Bone marrow (tissue), 2 donors: ENCODE data around the gene MGLL.

Experiments used
- DNase-seq, 2 donors: peaks; one replicate each; lab custom pipeline; 2025; lab: John Stamatoyannopoulos, UW

The MGLL gene

DNA sequence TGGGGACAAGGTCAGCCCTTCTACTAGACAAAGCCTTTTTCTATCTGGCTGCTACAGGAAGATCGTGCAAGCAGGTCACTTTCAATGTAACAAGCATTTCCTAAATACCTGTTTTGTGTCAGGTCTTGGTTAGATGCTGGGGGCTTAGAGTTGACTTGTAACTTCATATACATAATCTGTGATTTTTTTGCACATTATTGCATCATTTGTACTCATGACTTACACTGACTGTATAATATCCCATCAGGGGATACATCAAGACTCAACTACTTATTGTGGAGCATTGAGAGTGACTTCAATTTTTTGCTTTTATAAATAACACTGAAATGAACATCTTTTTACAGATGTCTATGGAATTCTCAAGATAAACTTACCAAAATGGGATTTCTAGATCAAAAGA lies 80.6 kb downstream of the MGLL start:
- no peak for DNase-seq

DNA sequence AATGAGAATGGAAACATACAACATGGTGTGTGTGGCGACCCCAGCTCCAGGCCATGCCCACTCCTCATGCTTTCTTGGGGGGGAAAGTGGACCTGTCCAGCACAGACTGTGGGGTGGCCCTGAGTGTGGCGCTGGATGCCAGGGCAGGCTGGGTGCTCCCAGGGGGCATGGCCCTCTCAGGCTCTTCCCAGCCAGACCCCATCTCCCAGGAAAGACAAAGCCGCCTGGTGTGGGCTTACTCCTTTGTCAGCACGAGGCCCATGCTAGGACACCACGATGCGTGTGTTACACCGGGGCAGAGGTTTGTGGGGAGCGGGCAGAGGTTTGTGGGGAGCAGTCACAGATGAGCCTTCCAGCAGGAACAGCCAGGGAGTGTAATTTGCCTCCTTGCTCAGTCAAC lies 81.1 kb downstream of the MGLL start:
- no peak for DNase-seq

DNA sequence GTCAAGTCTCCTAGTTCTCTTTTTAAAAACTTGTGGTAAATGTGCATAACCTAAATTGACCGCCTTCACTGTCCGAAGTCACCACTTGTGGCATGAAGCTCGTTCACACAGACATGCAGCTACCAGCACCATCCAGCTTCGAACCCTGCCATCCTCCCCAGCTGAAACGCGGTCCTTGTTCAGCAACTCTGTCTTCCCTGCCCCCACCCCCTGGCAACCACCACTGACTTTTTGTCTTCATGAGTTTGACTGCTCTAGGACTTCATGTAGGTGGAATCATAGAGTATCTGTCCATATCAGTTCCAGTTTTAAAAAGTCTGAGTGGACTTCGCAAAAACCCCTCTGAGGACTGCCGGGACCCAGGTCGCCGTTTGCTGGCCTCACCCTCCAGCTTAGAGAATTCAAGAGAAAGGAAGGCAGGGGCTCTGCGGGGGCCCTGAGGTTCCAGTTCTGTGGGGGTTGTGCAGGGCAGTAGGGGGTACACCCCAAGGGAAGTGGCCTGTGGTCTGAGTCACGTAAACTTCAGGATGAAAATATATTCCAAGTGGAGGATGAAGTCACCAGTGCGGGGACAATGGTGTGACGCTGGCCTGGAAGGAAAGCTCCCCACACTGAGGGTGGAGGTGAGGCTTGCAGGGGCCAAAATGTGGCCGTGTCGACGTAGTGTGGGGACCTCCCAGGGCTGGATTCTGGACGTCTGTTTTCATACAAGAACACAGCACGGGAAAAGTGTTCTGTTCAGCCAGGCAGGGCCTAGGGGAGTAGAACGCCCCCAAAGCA lies 82.0 kb downstream of the MGLL start:
- no peak for DNase-seq

DNA sequence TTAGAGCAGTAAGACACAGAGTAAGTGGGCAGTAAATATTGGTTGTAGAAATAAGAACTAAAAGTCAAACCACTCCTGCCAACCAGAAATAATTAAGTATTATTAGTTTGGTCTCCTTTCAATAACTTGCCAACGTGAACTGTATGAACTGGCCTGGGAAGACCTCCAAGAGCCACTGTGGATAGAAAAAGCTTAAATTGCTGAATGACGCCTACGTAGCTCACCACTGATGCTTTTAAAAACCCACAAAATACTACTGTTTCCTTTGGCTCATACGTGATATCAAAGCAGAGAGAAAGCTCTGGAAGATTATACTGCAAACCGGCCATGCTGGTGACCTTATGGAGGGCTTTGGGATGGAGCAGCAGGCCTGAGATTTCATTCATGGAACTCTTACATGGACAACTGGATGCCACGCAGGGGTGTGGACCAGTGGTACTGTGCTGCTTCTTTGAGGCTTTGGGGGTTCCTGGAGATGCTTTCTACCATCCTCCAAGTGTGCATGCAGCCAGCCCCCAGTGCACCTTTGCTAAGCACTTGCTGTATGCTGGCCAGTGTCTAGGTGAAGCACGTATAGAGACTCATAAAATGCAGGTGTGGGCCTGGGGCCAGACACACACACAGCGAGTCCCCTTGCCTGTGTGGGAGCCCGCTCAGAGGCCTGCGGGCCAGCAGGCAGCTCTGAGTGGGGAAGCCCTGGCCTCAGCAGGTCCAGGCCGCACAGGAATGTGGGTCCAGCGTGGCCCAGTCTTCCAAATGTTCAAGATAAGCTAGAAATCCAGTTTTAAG lies 82.8 kb downstream of the MGLL start:
- no peak for DNase-seq

DNA sequence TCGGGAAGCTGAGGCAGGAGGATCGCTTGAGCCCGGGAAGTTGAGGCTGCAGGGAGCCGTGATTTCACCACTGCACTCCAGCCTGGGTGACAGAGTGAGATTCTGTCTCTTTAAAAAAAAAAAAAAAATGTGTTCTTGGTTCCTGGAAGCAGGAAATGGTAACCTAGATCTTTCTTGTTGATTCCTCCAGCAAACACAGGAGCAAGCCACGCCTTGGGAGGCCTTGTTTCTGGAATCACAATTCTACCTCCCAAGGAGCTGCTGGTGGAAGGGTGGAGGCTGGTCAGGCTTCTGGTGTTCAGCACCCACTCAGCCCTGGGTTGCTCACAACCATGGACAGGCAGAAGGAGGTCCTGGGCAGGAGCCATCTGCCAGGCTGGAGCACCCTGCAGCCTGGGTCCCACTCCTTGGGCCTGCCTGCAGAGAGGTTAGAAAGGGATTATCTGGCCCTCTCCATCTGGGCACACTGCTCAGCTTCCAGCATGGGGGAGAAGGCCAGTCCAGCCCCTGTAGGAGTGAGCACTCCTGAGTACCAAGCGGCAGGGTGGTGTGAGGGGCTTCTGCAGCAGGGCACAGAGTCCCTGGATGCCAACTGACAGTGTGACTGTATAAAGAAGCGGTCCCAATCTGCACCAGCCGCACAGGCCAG lies 84.0 kb downstream of the MGLL start:
- DNase-seq: no peak

DNA sequence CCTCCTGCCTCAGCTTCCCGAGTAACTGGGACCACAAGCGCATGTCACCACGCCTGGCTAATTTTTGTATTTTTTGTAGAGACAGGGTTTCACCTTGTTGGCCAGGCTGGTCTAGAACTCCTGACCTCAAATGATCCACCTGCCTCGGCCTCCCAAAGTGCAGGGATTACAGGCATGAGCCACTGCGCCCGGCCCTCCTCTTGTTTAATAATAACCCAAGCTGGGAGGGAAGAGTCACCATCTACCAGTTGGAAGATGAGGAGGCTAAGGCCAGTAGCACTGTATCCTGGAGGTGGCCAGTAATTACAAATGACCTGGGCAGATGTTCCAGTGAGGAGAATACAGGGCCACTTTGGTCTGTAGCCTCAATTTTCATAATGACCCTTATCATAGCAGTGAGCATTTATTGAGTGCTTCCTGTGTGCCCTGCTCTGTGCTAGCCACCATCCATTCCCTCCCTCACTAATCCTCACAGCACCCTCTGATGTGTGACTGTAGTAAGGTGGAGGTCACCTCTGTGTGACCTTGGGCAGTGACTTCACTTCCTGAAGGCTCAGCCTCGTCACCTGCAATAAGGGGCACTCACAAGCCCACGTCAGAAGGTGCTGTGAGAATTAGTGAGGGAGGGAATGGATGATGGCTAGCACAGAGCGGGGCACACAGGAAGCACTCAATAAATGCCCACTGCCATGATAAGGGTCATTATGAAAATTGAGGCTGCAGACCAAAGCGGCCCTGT lies 85.3 kb downstream of the MGLL start:
- no peak for DNase-seq

DNA sequence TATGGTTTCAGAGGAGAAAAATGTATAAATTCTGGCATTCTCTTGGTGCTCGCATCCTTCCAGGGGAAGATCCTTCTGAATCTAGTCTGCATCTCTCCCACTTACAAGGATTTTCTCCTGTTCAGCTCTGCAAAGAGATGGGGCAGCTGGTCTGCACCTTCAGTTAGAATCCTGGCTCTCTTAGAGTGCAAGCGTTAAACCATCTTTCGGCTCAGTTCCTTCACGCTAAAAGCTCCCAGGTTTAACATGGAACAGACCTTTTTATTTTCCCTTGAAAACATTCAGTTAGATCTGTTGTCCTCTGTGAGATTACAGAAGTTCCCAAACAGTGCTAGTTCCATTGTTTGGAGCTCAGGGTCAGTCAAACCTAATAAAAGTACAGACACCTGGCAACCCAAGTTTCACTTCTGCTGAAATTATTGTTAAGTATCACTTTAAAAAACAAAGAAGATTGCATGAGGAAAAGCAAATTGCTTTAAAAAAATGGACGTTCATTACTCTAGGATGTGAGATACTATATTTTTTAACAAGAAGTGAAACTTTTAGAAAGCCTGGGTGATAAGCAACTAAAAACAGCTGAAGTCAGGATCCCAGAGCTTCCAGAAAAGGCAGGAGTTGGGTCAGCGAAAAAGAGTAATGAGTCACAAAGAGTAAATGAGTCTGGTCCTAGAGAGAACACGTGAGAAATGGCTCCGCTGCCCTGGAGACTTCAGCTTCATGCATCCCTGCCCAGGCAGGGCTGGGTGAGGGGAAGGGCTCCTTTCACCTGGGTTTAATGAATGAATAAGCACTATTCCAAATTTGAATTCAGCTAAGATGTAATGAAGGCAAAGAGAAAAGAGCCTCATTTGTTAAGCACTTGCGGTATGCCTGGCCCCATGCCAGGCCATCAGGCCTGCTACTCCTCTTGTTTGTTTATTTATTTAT lies 86.3 kb downstream of the MGLL start:
- DNase-seq: no peak

DNA sequence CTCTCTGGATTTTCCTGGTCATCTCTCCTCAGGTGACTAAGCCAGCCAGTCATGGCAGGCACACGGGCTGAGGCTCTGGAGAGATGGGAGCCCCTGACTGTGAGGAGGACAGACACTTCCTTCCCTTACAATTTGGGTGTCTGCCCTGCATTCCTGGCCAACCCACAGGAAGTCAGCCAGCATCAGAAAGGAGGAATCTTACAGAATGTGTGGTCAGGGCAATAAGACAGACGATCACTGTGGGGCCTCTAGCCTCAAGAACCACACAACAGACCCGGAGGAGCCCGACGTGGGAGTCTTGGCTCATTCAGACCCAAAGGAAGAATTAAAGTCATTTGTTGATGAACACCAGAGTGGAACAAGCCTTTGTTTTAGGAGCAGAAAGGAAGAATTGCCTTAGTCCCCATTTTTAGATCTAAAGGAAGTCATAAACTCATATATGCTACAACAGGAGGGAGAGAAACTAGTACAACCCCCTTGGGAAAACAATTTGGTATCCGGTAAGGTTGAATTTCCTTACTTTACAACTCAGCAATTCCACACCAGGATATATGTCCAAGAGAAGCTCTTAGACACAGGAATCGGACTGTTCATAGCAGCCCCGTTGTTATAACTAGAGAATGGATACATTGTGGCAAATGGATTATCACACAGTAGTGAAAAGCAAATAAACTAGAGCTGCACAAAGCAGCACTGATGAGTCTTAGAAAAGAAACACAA lies 87.4 kb downstream of the MGLL start:
- peak in 1 of 2 donors; percentile 52 for DNase-seq

DNA sequence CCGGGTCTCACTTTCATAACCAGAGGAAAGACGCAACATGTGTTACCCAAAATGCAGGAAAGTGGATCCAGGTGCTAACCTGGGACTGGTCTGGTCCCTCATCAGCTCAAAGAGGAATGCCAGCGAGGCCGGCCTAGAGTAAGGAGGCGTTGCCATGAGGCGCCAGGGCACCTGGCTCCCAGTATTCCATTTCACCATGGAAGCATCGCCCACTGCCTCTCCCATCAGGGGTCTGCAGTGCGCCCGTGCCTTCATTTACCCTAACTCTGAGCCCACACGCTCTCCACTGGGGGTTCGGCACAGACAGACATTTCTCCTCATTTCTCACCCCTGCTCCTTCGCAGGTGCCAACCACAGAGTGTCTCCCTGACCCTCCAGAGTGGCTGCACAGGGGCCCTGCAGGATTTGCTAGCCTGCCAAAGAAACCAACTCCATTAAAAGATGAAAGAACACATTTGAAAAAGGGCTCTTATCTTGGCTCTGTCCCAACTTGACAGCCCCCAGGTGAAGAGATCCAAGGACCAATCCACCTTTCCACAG lies 88.1 kb downstream of the MGLL start:
- DNase-seq: no peak

DNA sequence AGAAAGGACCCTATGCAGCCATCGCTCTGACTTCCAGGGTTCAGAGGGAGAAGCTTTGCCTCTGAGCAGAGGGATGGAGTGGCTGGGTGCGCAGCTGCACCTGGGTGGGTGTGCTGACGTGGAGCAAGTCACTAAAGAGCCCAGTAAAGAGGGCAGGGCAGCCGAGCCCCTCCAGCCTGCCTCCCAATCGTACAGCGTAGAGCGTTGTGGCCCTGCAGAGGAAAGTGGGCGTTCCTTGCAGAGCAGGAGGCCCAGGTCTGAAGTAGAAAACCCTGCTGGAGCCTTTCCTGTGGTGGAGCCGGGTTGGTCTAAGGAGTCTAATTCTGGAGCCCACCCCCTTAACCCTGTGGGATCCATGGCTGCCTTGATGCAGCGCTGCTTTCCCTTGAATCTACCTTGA lies 88.5 kb downstream of the MGLL start:
- no peak for DNase-seq

DNA sequence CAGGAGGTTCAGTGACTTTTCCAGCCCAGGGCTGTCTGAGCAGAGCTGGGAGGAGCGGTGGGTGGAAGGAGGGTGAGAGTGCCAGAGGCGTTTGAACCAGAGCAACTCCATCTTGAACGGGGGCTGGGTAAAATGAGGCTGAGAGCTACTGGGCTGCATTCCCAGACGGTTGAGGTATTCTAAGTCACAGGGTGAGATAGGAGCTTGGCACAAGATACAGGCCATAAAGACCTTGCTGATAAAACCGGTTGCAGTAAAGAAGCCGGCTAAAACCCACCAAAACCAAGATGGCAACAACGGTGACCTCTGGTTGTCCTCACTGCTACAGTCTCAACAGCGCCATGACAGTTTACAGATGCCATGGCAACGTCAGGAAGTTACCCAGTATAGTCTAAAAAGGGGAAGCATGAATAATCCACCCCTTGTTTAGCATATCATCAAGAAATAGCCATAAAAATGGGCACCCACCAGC lies 89.4 kb downstream of the MGLL start:
- no peak for DNase-seq

DNA sequence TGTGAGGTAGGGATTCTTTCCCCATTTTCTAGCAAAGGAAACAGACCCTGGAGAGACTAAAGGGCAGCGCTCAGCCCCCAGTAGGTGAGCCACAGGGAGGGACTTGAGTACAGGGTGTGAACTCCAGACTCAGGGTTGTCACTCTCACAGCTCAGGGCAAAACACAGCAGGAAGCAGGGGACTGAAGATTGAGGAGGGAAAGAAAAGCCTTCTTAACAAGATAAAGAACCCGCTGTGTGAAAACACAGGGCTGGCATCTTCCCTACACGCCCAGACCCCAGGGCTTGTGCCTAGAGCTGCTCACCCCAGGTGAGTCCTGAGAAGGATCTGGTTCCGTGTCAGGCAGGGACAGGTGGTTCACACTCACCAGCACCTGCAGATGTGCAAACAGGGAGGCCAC lies 90.0 kb downstream of the MGLL start:
- no peak for DNase-seq

DNA sequence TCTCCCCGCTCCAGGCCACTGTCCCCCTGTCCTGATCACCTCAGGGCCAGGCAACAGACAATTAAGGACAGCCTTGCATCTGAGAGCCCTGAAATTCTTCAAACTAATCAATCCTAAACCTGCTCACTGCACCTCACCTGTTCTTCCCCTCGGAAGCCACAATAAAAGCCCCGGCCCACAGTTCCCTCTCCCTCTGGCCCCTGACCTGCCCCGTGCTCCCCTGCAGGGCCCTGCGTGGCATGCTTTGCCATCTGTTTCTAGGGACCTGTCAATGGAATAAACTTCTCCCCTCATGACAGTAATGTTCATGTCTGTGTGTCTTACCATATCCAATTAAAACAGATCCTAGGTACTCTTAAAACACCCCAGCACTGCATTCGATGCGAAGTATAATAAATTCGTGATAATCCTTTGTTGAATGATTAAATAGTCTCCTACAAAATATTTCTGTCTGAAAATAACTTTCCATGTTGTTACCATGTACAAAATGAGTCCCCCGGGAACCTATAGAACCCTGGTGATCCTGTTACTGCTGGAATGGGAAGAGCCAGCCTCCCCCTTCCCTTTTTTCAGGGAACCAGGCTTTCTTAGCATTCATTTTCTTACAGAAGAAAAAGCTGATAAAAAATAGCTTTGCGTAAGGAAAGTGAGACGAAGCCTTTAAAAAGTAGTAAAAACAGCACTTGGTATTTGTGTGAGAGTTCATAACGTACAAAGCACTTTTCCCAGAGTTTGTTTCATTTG lies 90.6 kb downstream of the MGLL start:
- no peak for DNase-seq

DNA sequence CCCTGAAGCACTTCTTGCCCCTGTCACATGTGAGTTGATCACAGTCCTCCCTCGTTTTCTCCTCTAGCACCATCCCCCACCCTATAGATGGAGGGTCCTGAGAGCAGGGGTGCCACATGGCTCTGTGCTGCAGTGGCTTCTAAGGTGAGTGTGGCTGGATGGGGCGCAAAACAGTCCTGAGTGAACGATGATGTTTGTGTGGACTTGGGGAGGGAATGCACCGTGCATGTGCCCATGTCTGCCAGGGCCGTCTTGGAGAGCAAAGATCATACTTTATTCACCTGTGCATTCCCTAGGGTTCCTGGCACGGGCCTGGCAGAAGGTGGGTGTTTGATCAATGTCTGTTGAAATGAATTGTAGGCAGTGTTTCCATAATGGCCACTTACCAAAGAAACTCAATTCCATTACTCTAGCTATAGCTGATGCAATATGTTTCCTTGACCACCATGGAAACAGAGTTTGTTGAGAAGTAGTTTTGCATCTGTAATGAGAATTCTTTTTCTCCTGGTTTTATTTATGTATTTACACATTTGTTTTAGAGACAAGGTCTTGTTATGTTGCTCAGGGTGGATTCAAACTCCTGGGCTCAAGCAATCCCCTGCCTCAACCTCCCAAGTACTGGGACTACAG lies 91.5 kb downstream of the MGLL start:
- DNase-seq: no peak

DNA sequence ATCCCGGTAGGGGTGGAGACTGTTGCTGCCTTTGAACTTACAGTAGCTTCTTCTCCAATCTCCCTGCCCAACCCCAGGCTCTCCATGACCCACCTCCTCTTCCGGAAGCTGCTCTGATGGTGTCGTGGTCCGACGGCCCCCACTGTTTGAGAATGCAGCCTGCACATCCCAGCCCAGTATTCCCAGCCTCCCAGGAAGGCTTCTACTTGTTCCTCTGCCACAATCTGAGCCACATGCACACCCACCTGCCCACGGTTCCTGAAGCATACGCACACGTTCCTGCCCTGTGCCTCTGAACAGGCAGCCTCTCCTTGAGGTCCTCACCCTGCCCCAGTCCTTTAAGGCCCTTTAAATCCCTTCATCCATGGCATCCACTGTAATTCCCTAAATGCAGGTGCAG lies 92.1 kb downstream of the MGLL start:
- DNase-seq: no peak

DNA sequence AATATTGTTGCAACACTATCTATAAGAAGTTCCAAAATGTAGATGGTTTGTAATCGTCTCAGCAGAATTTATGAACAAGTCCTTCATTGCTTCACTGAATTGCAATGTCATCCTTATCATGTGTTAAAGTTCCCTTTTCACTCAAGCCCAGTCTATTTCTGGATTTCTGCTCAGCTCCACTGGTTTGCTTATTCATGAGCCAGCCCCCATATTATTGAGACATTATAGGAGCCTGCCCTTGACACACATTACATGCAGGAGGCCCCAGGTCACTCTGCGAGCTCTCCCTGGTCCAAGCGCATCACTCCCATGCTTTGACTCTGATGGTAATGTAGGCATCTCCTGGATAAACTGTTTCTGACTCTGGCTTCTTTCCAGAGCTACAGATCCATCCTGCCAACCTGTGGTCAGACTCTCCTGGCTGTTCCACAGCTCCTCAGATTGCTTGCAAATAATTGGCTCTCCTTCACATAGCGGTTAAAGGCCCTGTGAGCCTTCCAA lies 92.7 kb downstream of the MGLL start:
- peak; percentile 16 to 83 for DNase-seq

DNA sequence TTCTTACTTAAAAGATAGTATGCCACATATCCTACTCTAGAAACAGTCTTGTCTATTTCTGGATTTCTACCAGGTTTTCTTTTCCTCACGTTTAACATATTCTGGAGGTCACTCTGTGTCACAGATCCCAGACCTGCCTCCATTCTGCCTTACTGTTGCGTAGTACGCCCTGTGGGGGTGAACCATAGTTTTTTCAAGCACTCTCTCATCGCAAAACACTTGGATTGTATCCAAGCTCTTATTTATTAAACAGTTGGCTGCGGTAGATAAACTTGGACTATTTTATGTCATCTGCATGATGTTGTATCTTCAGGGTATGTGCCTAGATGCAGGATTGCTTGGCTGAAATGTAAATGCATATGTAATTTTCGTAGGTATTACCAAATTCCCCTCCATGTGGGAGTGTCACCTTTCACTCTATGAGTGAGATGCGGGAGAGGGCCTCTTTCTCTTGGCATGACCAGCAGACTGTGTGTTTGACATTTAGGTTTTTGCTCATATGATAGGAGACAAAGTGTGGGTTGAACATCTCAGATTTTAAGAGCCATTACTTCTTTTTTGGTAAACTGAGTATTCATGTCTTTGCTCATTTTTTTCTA lies 93.8 kb downstream of the MGLL start:
- no peak for DNase-seq

DNA sequence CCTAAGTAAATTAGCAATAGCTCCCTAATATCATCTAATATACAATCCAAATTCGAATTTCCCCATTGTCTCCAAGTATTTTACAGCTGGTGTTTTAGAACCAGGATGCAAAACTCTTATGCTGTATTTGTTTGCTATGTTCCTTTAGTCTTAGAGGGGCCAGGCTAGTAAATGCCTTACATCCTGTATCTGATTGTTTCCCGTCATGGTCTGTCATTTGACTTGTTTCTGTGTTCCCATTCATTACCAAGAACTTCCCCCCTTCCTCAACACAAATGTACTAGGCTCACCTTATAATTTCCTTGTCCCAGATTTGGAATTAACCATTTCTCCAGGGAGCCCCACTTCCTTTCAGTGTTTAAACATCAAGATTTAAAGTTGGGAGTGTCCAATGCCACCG lies 95.4 kb downstream of the MGLL start:
- no peak for DNase-seq
